SK-N-SH (cell line): Measurements from ENCODE around the gene TGFBR3L. TPM values are rescaled to one million over a fixed set of nuclear protein-coding genes. Genes with fewer than 3 reads are reported as not detected.
A peak's percentile ranks its signal among the peaks of the same experiment; 100 is the strongest.

Experiments
- CTCF ChIA-PET: fragments of 300-600, 350-600 bp; formaldehyde crosslinking; extraction: SDS; loops from one replicate; lab custom pipeline; 2021; lab: Yijun Ruan, JAX
- POLR2A ChIA-PET: fragments of 350-600 bp; sonication (Branson Sonifier 250); formaldehyde crosslinking; extraction: SDS; loops from one replicate; lab custom pipeline; 2020; ENCODE audit warnings: antibody characterized with exemption, inconsistent platforms; lab: Yijun Ruan, JAX
- DNase-seq: peaks from one replicate; pipeline ENCODE4 v3.0.0; 2012
- H2AFZ ChIP-seq: fragments of 200-600 bp; sonication (generic); 2 replicates; pipeline ENCODE4 v1.8.1; 2016; ENCODE audit warnings: antibody characterized with exemption, mild to moderate bottlenecking, low read depth
- H3F3A ChIP-seq: fragments of 200-600 bp; sonication (generic); replicated peaks from 2 replicates; pipeline ENCODE3; 2016; ENCODE audit warnings: antibody characterized with exemption, mild to moderate bottlenecking; ENCODE audit not compliant: insufficient read depth
- H3K27ac ChIP-seq, 2 experiments: fragments of 200-500 bp in 1 of 2; fragments of 200-600 bp in 1 of 2; sonication (Bioruptor generic) in 1 of 2; sonication (generic), shearing (Covaris generic) in 1 of 2; 2 replicates each; pipeline versions ENCODE4 v1.5.1 to v1.6.1; 2014 to 2016; ENCODE audit warnings: low read depth in 2 of 2, inconsistent platforms in 1 of 2, low read length in 1 of 2, mild to moderate bottlenecking in 1 of 2, mixed read lengths in 1 of 2
- H3K27me3 ChIP-seq: fragments of 200-600 bp; sonication (generic), shearing (Covaris generic); 2 replicates; pipeline ENCODE4 v1.6.1; 2016; ENCODE audit warnings: mixed run types; ENCODE audit not compliant: insufficient read depth
- H3K36me3 ChIP-seq, 2 experiments: fragments of 200-500 bp in 1 of 2; fragments of 200-600 bp in 1 of 2; sonication (Bioruptor generic) in 1 of 2; sonication (generic) in 1 of 2; replicated peaks in 1 of 2; 2 replicates each; pipeline versions ENCODE3 to v1.5.1; 2014 to 2016; ENCODE audit warnings: low read length in 1 of 2, mild to moderate bottlenecking in 1 of 2; ENCODE audit not compliant: insufficient read depth in 2 of 2, control insufficient read depth in 1 of 2
- H3K4me1 ChIP-seq, 2 experiments: fragments of 200-500 bp in 1 of 2; fragments of 200-600 bp in 1 of 2; sonication (Bioruptor generic) in 1 of 2; sonication (generic), shearing (Covaris generic) in 1 of 2; 2 replicates each; pipeline versions ENCODE4 v1.5.1 to v1.6.1; 2014 to 2016; ENCODE audit warnings: low read depth in 1 of 2, low read length in 1 of 2, mixed run types in 1 of 2; ENCODE audit not compliant: insufficient read depth in 2 of 2, control insufficient read depth in 1 of 2
- H3K4me2 ChIP-seq: fragments of 200-600 bp; sonication (generic), shearing (Covaris generic); 2 replicates; pipeline ENCODE4 v1.6.1; 2017; ENCODE audit warnings: mixed run types
- H3K4me3 ChIP-seq, 2 experiments: fragments of 200-500 bp in 1 of 2; fragments of 200-600 bp in 1 of 2; sonication (Bioruptor generic) in 1 of 2; sonication (generic), shearing (Covaris generic) in 1 of 2; 2 replicates each; pipeline versions ENCODE4 v1.5.1 to v1.8.1; 2014 to 2016; ENCODE audit warnings: low read depth in 2 of 2, inconsistent platforms in 1 of 2, low read length in 1 of 2, mild to moderate bottlenecking in 1 of 2, mixed read lengths in 1 of 2, moderate library complexity in 1 of 2
- H3K79me2 ChIP-seq: fragments of 200-600 bp; sonication (generic); 2 replicates; pipeline ENCODE4 v1.8.1; 2017; ENCODE audit warnings: mild to moderate bottlenecking; ENCODE audit not compliant: insufficient read depth
- H3K9ac ChIP-seq: fragments of 200-600 bp; sonication (generic); 2 replicates; pipeline ENCODE4 v1.6.1; 2017; ENCODE audit warnings: mixed run types
- H3K9me2 ChIP-seq: fragments of 200-600 bp; sonication (generic); 2 replicates; pipeline ENCODE4 v1.6.1; 2017; ENCODE audit warnings: mixed run types
- H3K9me3 ChIP-seq: fragments of 200-600 bp; sonication (generic); 2 replicates; pipeline ENCODE4 v1.6.1; 2017; ENCODE audit warnings: mixed run types, mild to moderate bottlenecking, moderate library complexity
- H4K20me1 ChIP-seq: fragments of 200-600 bp; sonication (generic); 2 replicates; pipeline ENCODE4 v1.6.1; 2017; ENCODE audit warnings: mild to moderate bottlenecking, mixed run types; ENCODE audit not compliant: insufficient read depth
- GABPA ChIP-seq: IDR thresholded peaks from 2 replicates; pipeline ENCODE4 v1.4.0; 2012; ENCODE audit warnings: low read depth, mild to moderate bottlenecking
- MAX ChIP-seq: IDR thresholded peaks from 2 replicates; pipeline ENCODE4 v1.4.0; 2012; ENCODE audit warnings: low read depth
- MXI1 ChIP-seq: IDR thresholded peaks from 2 replicates; pipeline ENCODE4 v1.6.1; 2012; ENCODE audit warnings: mild to moderate bottlenecking, low read depth, low read length, improper control_type of control experiment
- NFIC ChIP-seq: IDR thresholded peaks from 2 replicates; pipeline ENCODE4 v1.4.0; 2012; ENCODE audit warnings: borderline replicate concordance
- PBX3 ChIP-seq: IDR thresholded peaks from 2 replicates; pipeline ENCODE4; 2012
- REST ChIP-seq: IDR thresholded peaks from 2 replicates; pipeline ENCODE4 v1.6.1; 2012; ENCODE audit warnings: mild to moderate bottlenecking, low read depth, low read length, moderate library complexity
- WGBS: methylation state at CpG from one replicate; pipeline ENCODE4 v1.1.6; 2017; ENCODE audit warnings: low lambda C conversion rate; 5-methylcytosine and 5-hydroxymethylcytosine counted together
- polyA plus RNA-seq, 3 experiments: library from polyadenylated mRNA; depleted of rRNA; stranded (reverse); fragments of >200 nt; gene quantifications; 2 replicates each; pipeline ENCODE4 v1.2.3, GENCODE V29; 2012

The TGFBR3L gene
- polyA plus RNA-seq, 1 of the 3 experiments (the other 2 are of a cell fraction): 0.87 TPM

GRCh38 chr19:7904074-7905020, 10.3 kb upstream of the TGFBR3L start:
- DNase-seq: peak; percentile 85
- CTCF ChIA-PET: interaction anchor here (0.8 to 2.3 kb wide), 9 partner anchors 8 to 74 kb away, joined by 3 to 26 read pairs (median 4); partner anchors contain the start of gene SNAPC2

More at GRCh38 chr19:7904074-7905020, 10.3 kb upstream of the TGFBR3L start:
- Histone ChIP-seq H3K79me2 (peaks cover 43% of the 10 kb centered on the region), H3K9me2 (no peaks in the 10 kb centered on the region), H3K4me2 (peak overlapping the region; percentile 97), H3K9me3 (no peaks in the 10 kb centered on the region), H3K27ac (peak overlapping the region; percentile 54 to 87; a peak in 3 of 4 replicates), H3K4me3 (peak overlapping the region; percentile 80 to 87), H3K27me3 (no peaks in the 10 kb centered on the region), H4K20me1 (peaks cover 36% of the 10 kb centered on the region), H3K36me3 (peaks cover 2 to 3% of the 10 kb centered on the region in 2 experiments), H3F3A (no peaks in the 10 kb centered on the region), H3K4me1 (peaks cover 0 to 19% of the 10 kb centered on the region in 2 experiments; a peak in 2 of 4 replicates), H2AFZ (no peak overlapping the region), H3K9ac (peak overlapping the region; percentile 78)
- WGBS: 13% methylated on average over 25 of the region's 68 CpGs
- TF ChIP-seq NFIC (no peak), MAX (peak; percentile 24; the same call in 1 of the 2 replicates), PBX3 (0 out of 2 replicates have a peak, but pooled peaks have one; percentile 0), MXI1 (peak; percentile 54; the same call in 1 of the 2 replicates), REST (no peak), GABPA (no peak)
- POLR2A ChIA-PET: interaction anchor here (0.7 to 1.6 kb wide), 4 partner anchors 12 to 39 kb away, joined by 3 to 8 read pairs (median 4); partner anchors contain the start of genes SNAPC2 and TIMM44
